GM19328 (cell line): ENCODE measurements around the gene TMEM238L.

Source experiments
- ATAC-seq: cut with Tn5 transposase; IDR thresholded peaks from one replicate; pipeline ENCODE4 v1.9.1; 2021; ENCODE audit warnings: mild to moderate bottlenecking, moderate library complexity; ENCODE audit not compliant: unreplicated experiment

The TMEM238L gene

DNA sequence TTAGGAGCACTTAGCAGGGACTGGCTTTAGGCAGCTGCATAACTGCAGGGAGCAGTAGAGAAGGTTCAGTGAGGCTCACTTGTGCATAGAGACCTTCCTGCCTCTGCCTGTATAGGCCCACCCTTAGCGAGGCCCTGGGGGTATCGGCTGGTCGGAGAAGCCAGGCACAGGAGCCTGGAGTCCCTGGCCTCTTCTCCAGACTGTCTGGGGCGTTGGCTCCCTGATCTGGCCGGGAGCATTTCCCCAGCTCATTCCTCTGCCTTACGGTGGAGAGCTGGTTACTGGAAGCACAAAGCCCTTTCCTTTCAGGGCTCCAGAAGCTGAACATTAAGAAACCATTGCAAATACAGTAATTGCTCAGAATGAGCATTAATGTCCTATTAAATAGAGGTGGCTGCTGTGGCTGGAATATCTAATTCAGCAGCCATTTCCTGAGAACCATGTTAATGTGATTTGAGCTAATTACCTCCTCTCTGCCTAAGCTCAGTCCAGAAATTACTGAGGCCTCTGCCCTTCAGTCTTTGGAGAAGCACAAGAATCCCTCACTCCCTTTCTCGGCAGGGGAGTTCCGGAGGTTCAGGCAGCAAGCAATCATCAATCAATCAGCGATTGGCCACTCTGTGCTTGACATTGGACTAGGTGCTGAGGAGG, 55.2 kb downstream of the TMEM238L start:
- no peak for ATAC-seq

DNA sequence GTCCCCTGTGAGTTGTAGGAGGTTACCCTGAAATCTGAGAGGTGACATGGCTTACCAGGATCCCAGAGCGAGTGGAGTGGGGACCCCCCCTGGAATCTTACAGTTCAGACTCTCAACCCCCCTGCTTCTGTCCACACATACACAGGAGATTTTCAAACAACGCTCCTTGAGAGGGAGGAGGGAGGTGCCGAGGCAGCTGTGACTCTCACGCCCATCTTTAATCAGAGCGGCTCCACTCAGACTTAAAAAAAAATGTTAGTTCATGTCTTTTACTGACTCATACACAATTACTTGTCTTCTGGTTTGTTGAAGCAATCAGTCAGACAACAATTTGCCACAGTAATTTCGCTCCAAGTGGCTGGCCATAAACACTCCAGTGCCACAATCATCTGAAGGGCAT, 58.7 kb downstream of the TMEM238L start:
- no peak for ATAC-seq
